Measurements from ENCODE around the gene SRSF5.

The SRSF5 gene

DNA sequence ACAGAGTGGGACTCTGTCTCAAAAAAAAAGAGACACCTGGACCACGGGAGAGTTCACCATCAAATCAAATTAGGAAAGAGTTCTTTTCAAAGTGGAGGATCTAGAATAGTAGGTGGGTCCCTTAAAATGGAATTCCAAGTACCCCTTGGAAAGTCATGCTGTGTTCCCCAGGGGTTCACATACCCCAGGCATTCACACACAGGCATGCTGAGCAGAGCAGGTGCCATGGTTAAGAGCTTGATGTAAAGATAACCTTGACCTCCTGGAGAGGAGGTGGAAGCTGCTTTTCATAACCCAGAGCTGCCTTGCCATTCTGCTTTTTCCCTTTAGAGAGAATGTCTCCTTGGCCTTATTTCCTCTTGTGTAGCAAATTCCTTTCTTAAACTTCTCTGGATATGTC, 14.2 kb upstream of the SRSF5 start:
- Histone ChIP-seq H4K5ac (ENCODE audit: low read length) (no peak overlapping the region), H3K56ac (ENCODE audit: low read length) (no peak overlapping the region), H2AK5ac (ENCODE audit: low read length) (no peak overlapping the region), H3K36me3 (ENCODE audit: control insufficient read depth, insufficient read depth, low read length) (no peaks in the 10 kb centered on the region), H3K23ac (ENCODE audit: low read length) (no peak overlapping the region), H3K4me3 (ENCODE audit: low read length) (no peak overlapping the region), H3K79me1 (ENCODE audit: low read length) (no peaks in the 10 kb centered on the region), H3K4me2 (ENCODE audit: low read length) (no peak overlapping the region), H3K27ac (ENCODE audit: low read depth, low read length) (no peak overlapping the region), H3K18ac (ENCODE audit: low read length) (no peak overlapping the region), H2BK5ac (ENCODE audit: low read length) (no peak overlapping the region), H3K79me2 (ENCODE audit: control insufficient read depth, insufficient read depth, low read length) (no peaks in the 10 kb centered on the region), H4K8ac (ENCODE audit: low read depth, low read length) (no peak overlapping the region), H3K4ac (ENCODE audit: low read depth, low read length) (no peak overlapping the region), H2BK15ac (replicated peaks; ENCODE audit: low read depth) (no peak overlapping the region), H3K4me1 (ENCODE audit: control insufficient read depth, low read depth, low read length) (no peaks in the 10 kb centered on the region), H2BK120ac (ENCODE audit: low read depth, low read length) (no peak overlapping the region), H3K9ac (ENCODE audit: low read length) (no peak overlapping the region), H3K27me3 (ENCODE audit: insufficient read depth, low read length, poor library complexity) (no peaks in the 10 kb centered on the region)
- DNase-seq: no peak
- no CpG with 5 or more reads among the region's 1 CpG for WGBS (ENCODE audit: extremely low coverage, insufficient coverage, low lambda C conversion rate)

DNA sequence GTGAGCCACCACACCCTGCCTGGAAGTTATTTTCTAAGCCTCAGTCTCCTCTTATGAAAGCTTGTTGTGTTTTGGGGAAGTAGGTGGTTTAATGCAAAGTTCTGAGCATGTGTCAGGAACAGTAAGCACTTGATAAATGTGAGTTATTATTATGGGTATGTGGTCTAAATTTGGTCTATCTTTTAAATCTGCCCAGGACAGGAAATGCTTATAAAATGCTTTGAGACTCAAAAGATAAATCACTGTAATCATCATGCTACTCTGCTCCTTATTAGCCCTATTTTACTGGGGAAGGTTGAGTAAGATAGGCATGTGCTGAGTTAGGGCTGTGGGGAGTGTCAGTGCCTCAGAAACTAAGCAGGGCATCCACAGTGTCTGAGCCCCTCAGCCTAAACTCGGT, 13.1 kb upstream of the SRSF5 start:
- WGBS (ENCODE audit: extremely low coverage, insufficient coverage, low lambda C conversion rate): no CpG with 5 or more reads among the region's 1 CpG
- no peaks in the 10 kb centered on the region for H3K79me1 ChIP-seq (ENCODE audit: low read length)

DNA sequence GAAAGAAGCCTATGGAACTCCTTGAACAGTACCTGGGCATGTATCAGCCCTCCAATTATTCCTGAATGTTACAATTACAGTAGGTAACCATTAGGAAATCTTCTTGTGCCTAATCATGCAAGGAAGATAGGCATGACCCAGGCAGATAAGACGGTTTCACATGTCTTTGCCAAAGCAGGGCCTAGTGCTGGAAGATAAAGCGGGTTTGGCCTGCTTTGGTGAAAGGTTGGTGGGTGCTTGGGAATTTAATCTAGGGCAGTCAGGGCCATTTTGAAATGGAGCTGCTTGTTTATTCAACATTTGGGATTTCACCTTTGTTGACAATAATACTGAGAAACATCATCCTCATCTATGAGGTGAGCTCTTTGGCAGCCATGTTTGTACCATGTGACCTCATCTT, 12.5 kb upstream of the SRSF5 start:
- no CpG with 5 or more reads among the region's 2 CpGs for WGBS (ENCODE audit: extremely low coverage, insufficient coverage, low lambda C conversion rate)
- no peaks in the 10 kb centered on the region for H3K79me1 ChIP-seq (ENCODE audit: low read length)
- no peak overlapping the region for H2BK120ac ChIP-seq (ENCODE audit: low read depth, low read length)
- no peaks in the 10 kb centered on the region for H3K79me2 ChIP-seq (ENCODE audit: control insufficient read depth, insufficient read depth, low read length)
- H3K4me3 ChIP-seq (ENCODE audit: low read length): no peak overlapping the region
- H3K36me3 ChIP-seq (ENCODE audit: control insufficient read depth, insufficient read depth, low read length): no peaks in the 10 kb centered on the region
- H4K5ac ChIP-seq (ENCODE audit: low read length): no peak overlapping the region
- H3K4ac ChIP-seq (ENCODE audit: low read depth, low read length): no peak overlapping the region
- H2AK5ac ChIP-seq (ENCODE audit: low read length): no peak overlapping the region
- H2BK15ac ChIP-seq (replicated peaks; ENCODE audit: low read depth): no peak overlapping the region
- H3K27ac ChIP-seq (ENCODE audit: low read depth, low read length): no peak overlapping the region
- no peaks in the 10 kb centered on the region for H3K27me3 ChIP-seq (ENCODE audit: insufficient read depth, low read length, poor library complexity)
- H3K18ac ChIP-seq (ENCODE audit: low read length): no peak overlapping the region
- no peak overlapping the region for H3K56ac ChIP-seq (ENCODE audit: low read length)
- no peak overlapping the region for H2BK5ac ChIP-seq (ENCODE audit: low read length)
- DNase-seq: no peak
- no peak overlapping the region for H3K4me2 ChIP-seq (ENCODE audit: low read length)
- H3K9ac ChIP-seq (ENCODE audit: low read length): no peak overlapping the region
- H4K8ac ChIP-seq (ENCODE audit: low read depth, low read length): no peak overlapping the region
- H3K4me1 ChIP-seq (ENCODE audit: control insufficient read depth, low read depth, low read length): no peaks in the 10 kb centered on the region
- no peak overlapping the region for H3K23ac ChIP-seq (ENCODE audit: low read length)

More for the DNA sequence above, 13.1 kb upstream of the SRSF5 start:
- Histone ChIP-seq H3K27ac (ENCODE audit: low read depth, low read length) (no peak overlapping the region), H2BK120ac (ENCODE audit: low read depth, low read length) (no peak overlapping the region), H3K4me1 (ENCODE audit: control insufficient read depth, low read depth, low read length) (no peaks in the 10 kb centered on the region), H3K23ac (ENCODE audit: low read length) (no peak overlapping the region), H2BK5ac (ENCODE audit: low read length) (no peak overlapping the region), H2AK5ac (ENCODE audit: low read length) (no peak overlapping the region), H3K79me2 (ENCODE audit: control insufficient read depth, insufficient read depth, low read length) (no peaks in the 10 kb centered on the region), H4K8ac (ENCODE audit: low read depth, low read length) (no peak overlapping the region), H3K36me3 (ENCODE audit: control insufficient read depth, insufficient read depth, low read length) (no peaks in the 10 kb centered on the region), H3K27me3 (ENCODE audit: insufficient read depth, low read length, poor library complexity) (no peaks in the 10 kb centered on the region), H3K4ac (ENCODE audit: low read depth, low read length) (no peak overlapping the region), H3K18ac (ENCODE audit: low read length) (no peak overlapping the region), H3K9ac (ENCODE audit: low read length) (no peak overlapping the region), H4K5ac (ENCODE audit: low read length) (no peak overlapping the region), H2BK15ac (replicated peaks; ENCODE audit: low read depth) (no peak overlapping the region), H3K4me2 (ENCODE audit: low read length) (no peak overlapping the region), H3K56ac (ENCODE audit: low read length) (no peak overlapping the region), H3K4me3 (ENCODE audit: low read length) (no peak overlapping the region)
- no peak for DNase-seq

DNA sequence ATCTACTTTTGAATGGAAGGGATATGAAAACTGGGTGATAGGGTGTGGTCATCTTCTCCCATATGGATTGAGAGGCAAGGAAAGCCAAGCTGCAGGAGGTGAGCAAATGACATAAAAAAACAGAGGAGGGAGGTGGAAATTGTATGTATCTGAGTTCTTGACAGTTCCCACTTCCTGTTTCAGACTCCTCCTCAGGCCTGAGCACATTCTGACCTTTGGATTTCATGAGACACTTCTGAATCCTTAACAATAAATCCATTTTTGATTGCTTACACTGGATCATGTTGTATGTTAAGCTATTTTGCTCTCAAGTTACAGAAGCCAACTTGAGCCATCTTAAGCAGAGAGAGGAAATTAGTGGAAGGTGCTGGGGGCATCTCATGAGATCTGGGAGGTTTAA, 11.6 kb upstream of the SRSF5 start:
- DNase-seq: no peak

DNA sequence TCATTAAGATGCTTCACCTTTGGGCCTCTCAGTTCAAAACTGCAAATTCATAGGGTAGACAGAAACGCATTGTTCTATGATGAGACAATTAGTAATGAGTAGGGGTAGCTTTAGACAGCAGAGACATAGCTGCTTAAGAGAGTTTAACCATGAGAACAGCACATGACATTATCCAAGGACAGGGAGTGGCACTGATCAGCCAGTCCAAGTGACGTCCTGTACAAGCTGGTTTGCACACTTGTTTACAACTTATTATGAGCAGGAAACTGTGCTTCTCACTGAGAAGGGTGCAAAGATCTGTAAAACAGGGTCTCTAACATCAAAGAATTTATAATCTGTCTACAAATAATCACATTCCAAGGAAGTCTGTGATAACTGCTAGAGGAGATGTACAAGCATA, 11.2 kb upstream of the SRSF5 start:
- no peak overlapping the region for H3K27ac ChIP-seq (ENCODE audit: low read depth, low read length)
- H4K5ac ChIP-seq (ENCODE audit: low read length): no peak overlapping the region
- H3K9ac ChIP-seq (ENCODE audit: low read length): no peak overlapping the region
- no peak overlapping the region for H2BK120ac ChIP-seq (ENCODE audit: low read depth, low read length)
- H3K23ac ChIP-seq (ENCODE audit: low read length): no peak overlapping the region
- no peak overlapping the region for H3K4me2 ChIP-seq (ENCODE audit: low read length)
- DNase-seq: no peak
- no peaks in the 10 kb centered on the region for H3K36me3 ChIP-seq (ENCODE audit: control insufficient read depth, insufficient read depth, low read length)
- no peak overlapping the region for H4K8ac ChIP-seq (ENCODE audit: low read depth, low read length)
- H2BK15ac ChIP-seq (replicated peaks; ENCODE audit: low read depth): no peak overlapping the region
- H2AK5ac ChIP-seq (ENCODE audit: low read length): no peak overlapping the region
- no CpG with 5 or more reads among the region's 2 CpGs for WGBS (ENCODE audit: extremely low coverage, insufficient coverage, low lambda C conversion rate)
- no peaks in the 10 kb centered on the region for H3K79me1 ChIP-seq (ENCODE audit: low read length)
- H3K79me2 ChIP-seq (ENCODE audit: control insufficient read depth, insufficient read depth, low read length): no peaks in the 10 kb centered on the region
- no peak overlapping the region for H3K4ac ChIP-seq (ENCODE audit: low read depth, low read length)
- H3K56ac ChIP-seq (ENCODE audit: low read length): no peak overlapping the region
- no peak overlapping the region for H2BK5ac ChIP-seq (ENCODE audit: low read length)
- no peak overlapping the region for H3K18ac ChIP-seq (ENCODE audit: low read length)
- no peak overlapping the region for H3K4me3 ChIP-seq (ENCODE audit: low read length)
- H3K27me3 ChIP-seq (ENCODE audit: insufficient read depth, low read length, poor library complexity): no peaks in the 10 kb centered on the region
- H3K4me1 ChIP-seq (ENCODE audit: control insufficient read depth, low read depth, low read length): no peaks in the 10 kb centered on the region

More for the DNA sequence above, 11.6 kb upstream of the SRSF5 start:
- no peaks in the 10 kb centered on the region for H3K4me1 ChIP-seq (ENCODE audit: control insufficient read depth, low read depth, low read length)
- no peaks in the 10 kb centered on the region for H3K27me3 ChIP-seq (ENCODE audit: insufficient read depth, low read length, poor library complexity)
- H3K56ac ChIP-seq (ENCODE audit: low read length): no peak overlapping the region
- no peak overlapping the region for H3K4me2 ChIP-seq (ENCODE audit: low read length)
- H2BK120ac ChIP-seq (ENCODE audit: low read depth, low read length): no peak overlapping the region
- H3K9ac ChIP-seq (ENCODE audit: low read length): no peak overlapping the region
- H2AK5ac ChIP-seq (ENCODE audit: low read length): no peak overlapping the region
- no peak overlapping the region for H3K4me3 ChIP-seq (ENCODE audit: low read length)
- H4K5ac ChIP-seq (ENCODE audit: low read length): no peak overlapping the region
- no peaks in the 10 kb centered on the region for H3K79me2 ChIP-seq (ENCODE audit: control insufficient read depth, insufficient read depth, low read length)
- H2BK15ac ChIP-seq (replicated peaks; ENCODE audit: low read depth): no peak overlapping the region
- H3K23ac ChIP-seq (ENCODE audit: low read length): no peak overlapping the region
- H3K27ac ChIP-seq (ENCODE audit: low read depth, low read length): no peak overlapping the region
- no peaks in the 10 kb centered on the region for H3K79me1 ChIP-seq (ENCODE audit: low read length)
- H2BK5ac ChIP-seq (ENCODE audit: low read length): no peak overlapping the region
- no peak overlapping the region for H3K4ac ChIP-seq (ENCODE audit: low read depth, low read length)
- no peak overlapping the region for H4K8ac ChIP-seq (ENCODE audit: low read depth, low read length)
- no peak overlapping the region for H3K18ac ChIP-seq (ENCODE audit: low read length)
- H3K36me3 ChIP-seq (ENCODE audit: control insufficient read depth, insufficient read depth, low read length): no peaks in the 10 kb centered on the region

DNA sequence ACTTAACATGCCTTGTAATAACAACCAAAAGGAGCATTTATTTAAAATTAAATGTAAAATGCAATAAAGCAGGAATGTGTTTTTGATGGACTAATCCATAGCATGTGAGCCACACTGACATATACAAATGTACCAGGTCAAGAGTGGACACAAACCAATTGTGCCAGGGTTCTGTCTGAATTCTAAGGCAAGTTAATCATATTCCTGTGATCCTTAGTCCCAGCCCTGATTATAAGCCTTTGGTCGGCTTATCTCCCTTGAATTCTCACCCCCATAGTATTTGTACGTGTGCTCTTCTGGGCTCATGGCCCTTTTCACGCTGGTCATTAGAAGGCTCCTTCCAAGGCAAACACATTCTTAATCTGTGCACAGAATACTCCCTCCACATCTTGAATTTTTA, 10.6 kb upstream of the SRSF5 start:
- no peak overlapping the region for H3K4me3 ChIP-seq (ENCODE audit: low read length)
- H2BK120ac ChIP-seq (ENCODE audit: low read depth, low read length): no peak overlapping the region
- H3K4me2 ChIP-seq (ENCODE audit: low read length): no peak overlapping the region
- H3K36me3 ChIP-seq (ENCODE audit: control insufficient read depth, insufficient read depth, low read length): no peaks in the 10 kb centered on the region
- no peaks in the 10 kb centered on the region for H3K27me3 ChIP-seq (ENCODE audit: insufficient read depth, low read length, poor library complexity)
- no peaks in the 10 kb centered on the region for H3K4me1 ChIP-seq (ENCODE audit: control insufficient read depth, low read depth, low read length)
- H2AK5ac ChIP-seq (ENCODE audit: low read length): no peak overlapping the region
- no peaks in the 10 kb centered on the region for H3K79me1 ChIP-seq (ENCODE audit: low read length)
- no peak overlapping the region for H3K9ac ChIP-seq (ENCODE audit: low read length)
- H3K4ac ChIP-seq (ENCODE audit: low read depth, low read length): no peak overlapping the region
- H3K56ac ChIP-seq (ENCODE audit: low read length): no peak overlapping the region
- no peak overlapping the region for H4K5ac ChIP-seq (ENCODE audit: low read length)
- no peak overlapping the region for H3K27ac ChIP-seq (ENCODE audit: low read depth, low read length)
- no peaks in the 10 kb centered on the region for H3K79me2 ChIP-seq (ENCODE audit: control insufficient read depth, insufficient read depth, low read length)
- DNase-seq: no peak
- no peak overlapping the region for H2BK5ac ChIP-seq (ENCODE audit: low read length)
- no CpG with 5 or more reads among the region's 3 CpGs for WGBS (ENCODE audit: extremely low coverage, insufficient coverage, low lambda C conversion rate)
- H4K8ac ChIP-seq (ENCODE audit: low read depth, low read length): no peak overlapping the region
- H3K23ac ChIP-seq (ENCODE audit: low read length): no peak overlapping the region
- H2BK15ac ChIP-seq (replicated peaks; ENCODE audit: low read depth): no peak overlapping the region
- no peak overlapping the region for H3K18ac ChIP-seq (ENCODE audit: low read length)
